Measurements from ENCODE around the gene FAM25G.
"Not testable (repeated sequence)": the region's sequence is repeated elsewhere in the genome, so short reads cannot be mapped to it uniquely, and the experiment has no call there.

DNA sequence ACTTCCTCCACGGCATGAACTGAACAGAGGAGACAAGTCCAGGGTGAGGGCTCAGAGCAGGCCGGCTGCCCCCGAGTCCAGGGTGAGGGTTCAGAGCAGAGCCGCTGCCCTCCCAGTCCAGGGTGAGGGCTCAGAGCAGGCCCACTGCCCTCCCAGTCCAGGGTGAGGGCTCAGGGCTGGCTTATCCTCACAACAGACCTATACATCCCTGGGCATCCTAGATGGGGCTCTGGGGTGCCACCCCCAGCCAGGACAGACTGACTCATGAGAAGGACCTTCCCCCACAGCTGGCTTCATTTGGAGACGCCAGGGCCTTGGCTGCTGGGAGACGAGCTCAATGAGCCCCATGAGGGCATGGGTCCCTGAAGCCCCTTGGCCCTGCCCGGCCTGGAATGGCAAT is 1.9 kb downstream of the FAM25G start:
- TF ChIP-seq SPI1 (IDR thresholded peaks at IDR 0.05; ENCODE audit: borderline replicate concordance, low read depth); GABPA (IDR thresholded peaks at IDR 0.05; ENCODE audit: low read depth); POLR2AphosphoS5 (IDR thresholded peaks at IDR 0.05; ENCODE audit: low read depth): not testable (repeated sequence)
- TF ChIP-seq, protein P1, sequence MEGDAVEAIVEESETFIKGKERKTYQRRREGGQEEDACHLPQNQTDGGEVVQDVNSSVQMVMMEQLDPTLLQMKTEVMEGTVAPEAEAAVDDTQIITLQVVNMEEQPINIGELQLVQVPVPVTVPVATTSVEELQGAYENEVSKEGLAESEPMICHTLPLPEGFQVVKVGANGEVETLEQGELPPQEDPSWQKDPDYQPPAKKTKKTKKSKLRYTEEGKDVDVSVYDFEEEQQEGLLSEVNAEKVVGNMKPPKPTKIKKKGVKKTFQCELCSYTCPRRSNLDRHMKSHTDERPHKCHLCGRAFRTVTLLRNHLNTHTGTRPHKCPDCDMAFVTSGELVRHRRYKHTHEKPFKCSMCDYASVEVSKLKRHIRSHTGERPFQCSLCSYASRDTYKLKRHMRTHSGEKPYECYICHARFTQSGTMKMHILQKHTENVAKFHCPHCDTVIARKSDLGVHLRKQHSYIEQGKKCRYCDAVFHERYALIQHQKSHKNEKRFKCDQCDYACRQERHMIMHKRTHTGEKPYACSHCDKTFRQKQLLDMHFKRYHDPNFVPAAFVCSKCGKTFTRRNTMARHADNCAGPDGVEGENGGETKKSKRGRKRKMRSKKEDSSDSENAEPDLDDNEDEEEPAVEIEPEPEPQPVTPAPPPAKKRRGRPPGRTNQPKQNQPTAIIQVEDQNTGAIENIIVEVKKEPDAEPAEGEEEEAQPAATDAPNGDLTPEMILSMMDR (IDR thresholded peaks at IDR 0.05; ENCODE audit: insufficient read depth, low read length): not testable (repeated sequence)
